ENCODE measurements around the gene TTYH3. TPM values are rescaled to one million over a fixed set of nuclear protein-coding genes. Genes with fewer than 3 reads are reported as not detected.

The TTYH3 gene
- total and polyA plus RNA-seq, 2 of the 13 experiments (the other 11 are each of a cell fraction or from before 2014, with no cell fraction given), result 26.3 to 50.0 TPM

- Histone ChIP-seq H3K4me2 (ENCODE audit: low read depth, low read length) (peak overlapping the region; percentile 86), H2AFZ (ENCODE audit: low read length) (no peak overlapping the region), H3K79me2 (ENCODE audit: insufficient read depth, low read length) (peaks cover 60% of the 10 kb centered on the region), H3K4me3 (replicated peaks in 1 of 3; ENCODE audit: insufficient read depth in 1 of 3, low read depth in 2 of 3, low read length in 3 of 3) (peak overlapping the region; percentile 88 to 98 (median 97)), H4K20me1 (ENCODE audit: insufficient read depth, low read length) (peaks cover 35% of the 10 kb centered on the region; the same call in 1 of the 2 replicates), H3K27me3 (ENCODE audit: control insufficient read depth in 1 of 2, insufficient read depth in 2 of 2, low read length in 2 of 2) (no peaks in the 10 kb centered on the region), H3K36me3 (replicated peaks in 1 of 2; ENCODE audit: control insufficient read depth in 1 of 2, insufficient read depth in 2 of 2, low read length in 2 of 2) (peaks cover 3 to 4% of the 10 kb centered on the region in 2 experiments; a peak in 1 of 5 replicates), H3K9ac (ENCODE audit: insufficient read depth, low read depth, low read length) (peak overlapping the region; percentile 92), H3K27ac (ENCODE audit: extremely low read length, insufficient read depth, low read length) (peak overlapping the region; percentile 75), H3K4me1 (ENCODE audit: insufficient read depth, low read length) (peaks cover 81% of the 10 kb centered on the region), H3K9me3 (ENCODE audit: low read length) (no peaks in the 10 kb centered on the region)
- intact Hi-C loops (cut with micrococcal nuclease; ENCODE audit: unreplicated experiment) (no loop called here), in situ Hi-C loops (cut with HindIII; ENCODE audit: extremely low pct_ligation_motif_present, low pct_unique_long_range_greater_than_20kb) (no loop called here)
- ChIA-PET POLR2A (interaction anchor here (4.0 kb wide), 1 partner anchor 12 kb away, joined by 80 read pairs; no protein-coding TSS in a partner anchor), CTCF (ENCODE audit: low intra/inter-chr PET ratio, low total read pairs) (no interaction called here)
- FAIRE-seq (no peak), DNase-seq (ENCODE audit: low spot score) (no peak), ATAC-seq (peak; percentile 6)
- TSS peak; percentile 82 for BruUV-seq (replicated peaks)
- 0% methylated on average over 1 of the region's 35 CpGs for WGBS (ENCODE audit: low lambda C conversion rate)
- no peak for TF ChIP-seq FOXA1 (IDR thresholded peaks at IDR 0.05)
- 0 out of 2 replicates have a peak, but pooled peaks have one; percentile 8 for TF ChIP-seq FOXA1 (CRISPR knock-in tag; IDR thresholded peaks at IDR 0.05)
- TF ChIP-seq RBM39 (IDR thresholded peaks at IDR 0.05; ENCODE audit: low read depth, low read length, poor library complexity, severe bottlenecking), result peak; percentile 64
- peak; percentile 67 for TF ChIP-seq PATZ1 (CRISPR knock-in tag; IDR thresholded peaks at IDR 0.05)
- peak; percentile 40; the same call in 1 of the 2 replicates for TF ChIP-seq KAT7 (CRISPR knock-in tag; IDR thresholded peaks at IDR 0.05; ENCODE audit: borderline replicate concordance)
- 0 out of 2 replicates have a peak, but pooled peaks have one; percentile 74 for TF ChIP-seq ZNF878 (CRISPR knock-in tag; IDR thresholded peaks at IDR 0.05)
- TF ChIP-seq, protein P1, sequence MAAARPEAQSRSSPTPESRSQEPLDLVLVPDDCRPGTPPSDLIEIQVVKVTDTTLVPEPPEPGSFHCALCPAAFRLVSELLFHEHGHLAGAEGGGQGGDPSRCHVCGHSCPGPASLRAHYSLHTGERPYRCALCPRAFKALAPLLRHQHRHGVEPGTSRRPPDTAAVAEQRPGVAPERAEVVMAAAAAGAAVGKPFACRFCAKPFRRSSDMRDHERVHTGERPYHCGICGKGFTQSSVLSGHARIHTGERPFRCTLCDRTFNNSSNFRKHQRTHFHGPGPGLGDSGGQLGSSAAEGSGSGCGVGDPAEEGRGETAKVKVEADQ (CRISPR knock-in tag; IDR thresholded peaks at IDR 0.05; ENCODE audit: borderline replicate concordance), result 0 out of 2 replicates have a peak, but pooled peaks have one; percentile 10
- peak; percentile 53; the same call in 1 of the 2 replicates for TF ChIP-seq CREM (IDR thresholded peaks at IDR 0.05)
- TF ChIP-seq CREM (CRISPR knock-in tag; IDR thresholded peaks at IDR 0.05), result no peak
- TF ChIP-seq NCOA1 (CRISPR knock-in tag; IDR thresholded peaks at IDR 0.05), result 0 out of 2 replicates have a peak, but pooled peaks have one; percentile 76
- 0 out of 2 replicates have a peak, but pooled peaks have one; percentile 5 for TF ChIP-seq POGZ (CRISPR knock-in tag; IDR thresholded peaks at IDR 0.05)
- TF ChIP-seq ZBTB33 (CRISPR knock-in tag; IDR thresholded peaks at IDR 0.05), result no peak
- peak; percentile 63; the same call in 1 of the 2 replicates for TF ChIP-seq ZNF770 (CRISPR knock-in tag; IDR thresholded peaks at IDR 0.05)
- peak; percentile 34; the same call in 1 of the 2 replicates for TF ChIP-seq PHF8 (CRISPR knock-in tag; IDR thresholded peaks at IDR 0.05)
- peak; percentile 61 for TF ChIP-seq SAP130 (CRISPR knock-in tag; IDR thresholded peaks at IDR 0.05; ENCODE audit: low read depth)
- peak; percentile 46; the same call in 1 of the 2 replicates for TF ChIP-seq ZNF138 (CRISPR knock-in tag; IDR thresholded peaks at IDR 0.05; ENCODE audit: low read depth)
- TF ChIP-seq ZFX (CRISPR knock-in tag; IDR thresholded peaks at IDR 0.05; ENCODE audit: low read depth), result peak; percentile 47
Observed at GRCh38 chr7:2632733-2633537, 1.1 kb downstream of the TTYH3 start.

Measured in HepG2 (cell line).